GM18951 (cell line): ENCODE results near the gene CYP1B1.
"Not testable (repeated sequence)": the region's sequence is repeated elsewhere in the genome, so short reads cannot be mapped to it uniquely, and the experiment has no call there.

Experiments
- POLR2A ChIP-seq: IDR thresholded peaks from 4 replicates; pipeline ENCODE4 v1.6.1; 2011; ENCODE audit warnings: mild to moderate bottlenecking; ENCODE audit not compliant: insufficient read length, insufficient read depth; ENCODE audit errors: extremely low read depth
- in situ Hi-C: fragments of 300-500 bp; cut with MboI; formaldehyde crosslinking; loops from one replicate; pipeline ENCODE4 v1.12.0; 2022; ENCODE audit warnings: low sequenced_read_pairs, mixed read lengths, inconsistent platforms; ENCODE audit not compliant: unreplicated experiment

Gene CYP1B1

GRCh38 chr2:38075507-38076151 lies at the start of gene CYP1B1:
Gene CYP1B1, minus strand, starts transcription at chr2:38076151. Its CDS starts 763 bp downstream, at chr2:38075388.
- no peak for TF ChIP-seq POLR2A
- in situ Hi-C loops = no loop called here

GRCh38 chr2:38125007-38125406 lies 49.1 kb upstream of the CYP1B1 start:
- no peak for TF ChIP-seq POLR2A
- in situ Hi-C loops = loop anchor here (10.0 kb wide), 2 partner anchors 140 to 230 kb away; no protein-coding TSS in a partner anchor

- in situ Hi-C loops = loop anchor here (10.0 kb wide), 2 partner anchors 139 to 229 kb away; no protein-coding TSS in a partner anchor
- TF ChIP-seq POLR2A = no peak
Observed at GRCh38 chr2:38123911-38124310, 48.0 kb upstream of the CYP1B1 start.

GRCh38 chr2:38122344-38122743 lies 46.4 kb upstream of the CYP1B1 start:
- no peak for TF ChIP-seq POLR2A
- in situ Hi-C loops = loop anchor here (10.0 kb wide), 2 partner anchors 138 to 228 kb away; no protein-coding TSS in a partner anchor

GRCh38 chr2:38121481-38121880 lies 45.5 kb upstream of the CYP1B1 start:
- in situ Hi-C loops = loop anchor here (10.0 kb wide), 2 partner anchors 137 to 227 kb away; no protein-coding TSS in a partner anchor
- TF ChIP-seq POLR2A = no peak

GRCh38 chr2:38120829-38121228 lies 44.9 kb upstream of the CYP1B1 start:
- in situ Hi-C loops = loop anchor here (10.0 kb wide), 2 partner anchors 136 to 226 kb away; no protein-coding TSS in a partner anchor
- TF ChIP-seq POLR2A = no peak

- TF ChIP-seq POLR2A = no peak
- in situ Hi-C loops = loop anchor here (10.0 kb wide), 2 partner anchors 135 to 225 kb away; no protein-coding TSS in a partner anchor
Observed at GRCh38 chr2:38120264-38120592, 44.3 kb upstream of the CYP1B1 start.

GRCh38 chr2:38116762-38117161 lies 40.8 kb upstream of the CYP1B1 start:
- in situ Hi-C loops = no loop called here
- no peak for TF ChIP-seq POLR2A

GRCh38 chr2:38115216-38116032 lies 39.5 kb upstream of the CYP1B1 start:
- no peak for TF ChIP-seq POLR2A
- in situ Hi-C loops = no loop called here

- TF ChIP-seq POLR2A = no peak
- in situ Hi-C loops = no loop called here
Observed at GRCh38 chr2:38113981-38114708, 38.2 kb upstream of the CYP1B1 start.

- TF ChIP-seq POLR2A = no peak
- in situ Hi-C loops = no loop called here
Observed at GRCh38 chr2:38113051-38113450, 37.1 kb upstream of the CYP1B1 start.

GRCh38 chr2:38111350-38111749 lies 35.4 kb upstream of the CYP1B1 start:
- in situ Hi-C loops = not testable (repeated sequence)

GRCh38 chr2:38109732-38110181 lies 33.8 kb upstream of the CYP1B1 start:
- in situ Hi-C loops = no loop called here
- no peak for TF ChIP-seq POLR2A
